Right lung (tissue), 5 donors: ENCODE results near the gene SVIL. TPM values are rescaled to one million over a fixed set of nuclear protein-coding genes. Genes with fewer than 3 reads are reported as not detected.
"Not testable (repeated sequence)": the region's sequence is repeated elsewhere in the genome, so short reads cannot be mapped to it uniquely, and the experiment has no call there.

ENCODE experiments used
- DNase-seq, 2 donors: peaks; one replicate each; pipeline ENCODE4 v3.0.0-alpha.2; 2013
- polyA plus RNA-seq, 5 donors: library from polyadenylated mRNA; unstranded; fragments of 120-200 nt; gene quantifications; one replicate each; pipeline versions ENCODE4 v1.2.1 to v1.2.3, GENCODE V29; 2013; ENCODE audit warnings: inconsistent platforms in 1 of 5, low replicate concordance in 1 of 5; ENCODE audit not compliant: insufficient read length in 5 of 5, insufficient read depth in 1 of 5

SVIL gene
- polyA plus RNA-seq, 5 donors: 41.1 to 59.5 (median 47.9) TPM

GRCh38 chr10:29576681-29577080, 58.1 kb downstream of the SVIL start:
- DNase-seq: no peak

GRCh38 chr10:29575098-29575455, 59.7 kb downstream of the SVIL start:
- DNase-seq: no peak

GRCh38 chr10:29574212-29575097, 60.3 kb downstream of the SVIL start:
- DNase-seq: not testable (repeated sequence)

GRCh38 chr10:29570248-29570647, 64.5 kb downstream of the SVIL start:
- not testable (repeated sequence) for DNase-seq

GRCh38 chr10:29569795-29570194, 65.0 kb downstream of the SVIL start:
- no peak for DNase-seq

GRCh38 chr10:29567003-29567402, 67.8 kb downstream of the SVIL start:
- no peak for DNase-seq

- DNase-seq: not testable (repeated sequence)
Observed at GRCh38 chr10:29566209-29566608, 68.6 kb downstream of the SVIL start.

GRCh38 chr10:29563420-29564035, 71.2 kb downstream of the SVIL start:
- DNase-seq: no peak

GRCh38 chr10:29563006-29563405, 71.8 kb downstream of the SVIL start:
- DNase-seq: not testable (repeated sequence)

- peak; percentile 41 to 42 for DNase-seq
Observed at GRCh38 chr10:29559996-29560395, 74.8 kb downstream of the SVIL start.

GRCh38 chr10:29557665-29558064, 77.1 kb downstream of the SVIL start:
- DNase-seq: no peak

GRCh38 chr10:29555746-29556481, 78.9 kb downstream of the SVIL start:
- DNase-seq: no peak

- no peak for DNase-seq
Observed at GRCh38 chr10:29555091-29555745, 79.6 kb downstream of the SVIL start.

GRCh38 chr10:29554660-29555059, 80.1 kb downstream of the SVIL start:
- DNase-seq: no peak

- no peak for DNase-seq
Observed at GRCh38 chr10:29553544-29554250, 81.1 kb downstream of the SVIL start.

- not testable (repeated sequence) for DNase-seq
Observed at GRCh38 chr10:29553116-29553515, 81.7 kb downstream of the SVIL start.

- DNase-seq: not testable (repeated sequence)
Observed at GRCh38 chr10:29549493-29549892, 85.3 kb downstream of the SVIL start.

GRCh38 chr10:29546773-29547313, 87.9 kb downstream of the SVIL start:
- no peak for DNase-seq

GRCh38 chr10:29545122-29545521, 89.6 kb downstream of the SVIL start:
- DNase-seq: no peak

- no peak for DNase-seq
Observed at GRCh38 chr10:29543715-29544114, 91.1 kb downstream of the SVIL start.

- DNase-seq: no peak
Observed at GRCh38 chr10:29542723-29543122, 92.0 kb downstream of the SVIL start.
